OCI-LY7 (cell line): ENCODE results near the gene CMIP. TPM values are rescaled to one million over a fixed set of nuclear protein-coding genes. Genes with fewer than 3 reads are reported as not detected.

Source experiments
- BruUV-seq: library from RNA; stranded (reverse); fragments of 400-500 nt; replicated peaks from 2 replicates; lab custom pipeline; 2021; lab: Mats Ljungman, UMichigan
- CTCF ChIA-PET: fragments of 300-600 bp; sonication (Branson Sonifier 250); formaldehyde crosslinking; loops from one replicate; lab custom pipeline; 2022; ENCODE audit warnings: antibody characterized with exemption; ENCODE audit not compliant: unreplicated experiment; lab: Charles Lee
- POLR2A ChIA-PET: fragments of 300-600 bp; sonication (Branson Sonifier 250); formaldehyde crosslinking; loops from one replicate; lab custom pipeline; 2022; ENCODE audit warnings: antibody characterized with exemption; lab: Charles Lee
- DNase-seq: peaks from one replicate; pipeline ENCODE4 v3.0.0-alpha.2; 2015; ENCODE audit warnings: low spot score
- H2AFZ ChIP-seq: fragments of 200-600 bp; sonication (generic), shearing (Covaris generic); 2 replicates; pipeline ENCODE4 v1.6.1; 2014; ENCODE audit warnings: mild to moderate bottlenecking, antibody characterized with exemption, low read length, moderate library complexity
- H3K27ac ChIP-seq: fragments of 200-600 bp; sonication (generic); 2 replicates; pipeline ENCODE4 v1.5.1; 2014; ENCODE audit warnings: mixed run types, low read depth, mild to moderate bottlenecking, moderate library complexity, low read length, inconsistent platforms; ENCODE audit not compliant: poor library complexity, severe bottlenecking
- H3K36me3 ChIP-seq: fragments of 200-600 bp; sonication (generic); 2 replicates; pipeline ENCODE4 v1.6.1; 2014; ENCODE audit warnings: mild to moderate bottlenecking, antibody characterized with exemption, low read length, moderate library complexity, mixed read lengths; ENCODE audit not compliant: insufficient read depth
- H3K4me1 ChIP-seq: fragments of 200-600 bp; sonication (generic); 2 replicates; pipeline ENCODE4 v1.5.1; 2014; ENCODE audit warnings: mild to moderate bottlenecking, low read length; ENCODE audit not compliant: insufficient read depth, poor library complexity, severe bottlenecking
- H3K4me2 ChIP-seq: fragments of 200-600 bp; sonication (generic); 2 replicates; pipeline ENCODE4 v1.6.1; 2014; ENCODE audit warnings: mild to moderate bottlenecking, low read length
- H3K4me3 ChIP-seq: fragments of 200-600 bp; sonication (generic); 2 replicates; pipeline ENCODE4 v1.5.1; 2014; ENCODE audit warnings: mild to moderate bottlenecking, low read depth, low read length; ENCODE audit not compliant: poor library complexity, severe bottlenecking
- H3K79me2 ChIP-seq: fragments of 200-600 bp; sonication (generic); 2 replicates; pipeline ENCODE4 v1.6.1; 2016; ENCODE audit warnings: low read depth, mild to moderate bottlenecking, low read length, moderate library complexity, mixed read lengths; ENCODE audit not compliant: insufficient read depth
- H3K9me2 ChIP-seq: fragments of 200-600 bp; sonication (generic); 2 replicates; pipeline ENCODE4 v1.6.1; 2016; ENCODE audit warnings: mild to moderate bottlenecking, low read length, mixed read lengths; ENCODE audit not compliant: insufficient read depth
- H3K9me3 ChIP-seq: fragments of 200-600 bp; sonication (generic); 2 replicates; pipeline ENCODE4 v1.6.1; 2014; ENCODE audit warnings: mild to moderate bottlenecking, mixed run types, low read length, mixed read lengths
- H4K20me1 ChIP-seq: fragments of 200-600 bp; sonication (generic); 2 replicates; pipeline ENCODE4 v1.6.1; 2014; ENCODE audit warnings: mild to moderate bottlenecking, antibody characterized with exemption, low read length, moderate library complexity, mixed read lengths; ENCODE audit not compliant: insufficient read depth
- EZH2phosphoT487 ChIP-seq: fragments of 200-600 bp; sonication (generic); IDR thresholded peaks from 2 replicates; pipeline ENCODE4 v1.6.1; 2018; ENCODE audit warnings: low read depth, borderline replicate concordance, mild to moderate bottlenecking, mixed run types, antibody characterized with exemption, low read length, moderate library complexity, mixed read lengths
- intact Hi-C: fragments of 100-400 bp; cut with micrococcal nuclease; formaldehyde crosslinking; loops from one replicate; pipeline ENCODE4 v1.10.0; 2022; ENCODE audit not compliant: unreplicated experiment
- total RNA-seq, 2 experiments: library from RNA; depleted of rRNA in 1 of 2; stranded (reverse); fragments of >200 nt in 1 of 2; shearing (Covaris generic) in 1 of 2; gene quantifications; 2 replicates each; pipeline ENCODE4 v1.2.3, GENCODE V29; 2014 to 2022
- TF ChIP-seq, protein P1 (sequence below): fragments of 200-600 bp; sonication (generic); conservative IDR thresholded peaks from 2 replicates; pipeline ENCODE4 v1.5.1; 2014; ENCODE audit warnings: mild to moderate bottlenecking, antibody characterized with exemption, low read length, moderate library complexity, mixed read lengths

CMIP gene
- total RNA-seq, 2 experiments from 2014 or later: 15.4 to 70.3 TPM

DNA sequence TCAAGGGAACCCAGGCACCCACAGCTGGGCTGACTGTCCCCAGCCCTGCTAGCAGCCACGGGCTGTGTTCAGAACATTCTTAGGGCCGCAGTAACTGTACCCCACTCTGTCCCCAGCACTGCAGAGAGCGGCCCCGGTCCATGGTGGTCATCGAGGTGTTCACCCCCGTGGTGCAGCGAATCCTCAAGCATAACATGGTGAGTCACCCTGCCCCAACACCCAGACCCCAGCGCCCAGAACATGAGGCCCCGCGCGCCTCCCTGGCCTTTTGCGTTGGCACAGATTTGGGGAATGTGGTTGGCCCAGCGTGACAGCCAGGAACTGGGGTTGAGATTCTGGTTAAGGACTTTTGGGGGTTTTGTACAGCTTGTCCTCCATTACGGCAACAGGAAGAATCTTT is 219.5 kb downstream of the CMIP start:
- H3K4me3 ChIP-seq: no peak overlapping the region
- no peaks in the 10 kb centered on the region for H3K9me2 ChIP-seq
- CTCF ChIA-PET: no interaction called here
- TF ChIP-seq, protein P1, sequence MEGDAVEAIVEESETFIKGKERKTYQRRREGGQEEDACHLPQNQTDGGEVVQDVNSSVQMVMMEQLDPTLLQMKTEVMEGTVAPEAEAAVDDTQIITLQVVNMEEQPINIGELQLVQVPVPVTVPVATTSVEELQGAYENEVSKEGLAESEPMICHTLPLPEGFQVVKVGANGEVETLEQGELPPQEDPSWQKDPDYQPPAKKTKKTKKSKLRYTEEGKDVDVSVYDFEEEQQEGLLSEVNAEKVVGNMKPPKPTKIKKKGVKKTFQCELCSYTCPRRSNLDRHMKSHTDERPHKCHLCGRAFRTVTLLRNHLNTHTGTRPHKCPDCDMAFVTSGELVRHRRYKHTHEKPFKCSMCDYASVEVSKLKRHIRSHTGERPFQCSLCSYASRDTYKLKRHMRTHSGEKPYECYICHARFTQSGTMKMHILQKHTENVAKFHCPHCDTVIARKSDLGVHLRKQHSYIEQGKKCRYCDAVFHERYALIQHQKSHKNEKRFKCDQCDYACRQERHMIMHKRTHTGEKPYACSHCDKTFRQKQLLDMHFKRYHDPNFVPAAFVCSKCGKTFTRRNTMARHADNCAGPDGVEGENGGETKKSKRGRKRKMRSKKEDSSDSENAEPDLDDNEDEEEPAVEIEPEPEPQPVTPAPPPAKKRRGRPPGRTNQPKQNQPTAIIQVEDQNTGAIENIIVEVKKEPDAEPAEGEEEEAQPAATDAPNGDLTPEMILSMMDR: no peak
- TF ChIP-seq EZH2phosphoT487: no peak
- peaks cover 23% of the 10 kb centered on the region; the same call in 1 of the 2 replicates for H3K36me3 ChIP-seq
- no TSS peak for BruUV-seq
- intact Hi-C loops: no loop called here
- no peak overlapping the region for H2AFZ ChIP-seq
- H4K20me1 ChIP-seq: no peaks in the 10 kb centered on the region
- DNase-seq: no peak
- H3K4me1 ChIP-seq: no peaks in the 10 kb centered on the region
- no peaks in the 10 kb centered on the region for H3K9me3 ChIP-seq
- no peaks in the 10 kb centered on the region for H3K79me2 ChIP-seq
- H3K4me2 ChIP-seq: no peak overlapping the region
- POLR2A ChIA-PET: no interaction called here
- H3K27ac ChIP-seq: no peak overlapping the region

DNA sequence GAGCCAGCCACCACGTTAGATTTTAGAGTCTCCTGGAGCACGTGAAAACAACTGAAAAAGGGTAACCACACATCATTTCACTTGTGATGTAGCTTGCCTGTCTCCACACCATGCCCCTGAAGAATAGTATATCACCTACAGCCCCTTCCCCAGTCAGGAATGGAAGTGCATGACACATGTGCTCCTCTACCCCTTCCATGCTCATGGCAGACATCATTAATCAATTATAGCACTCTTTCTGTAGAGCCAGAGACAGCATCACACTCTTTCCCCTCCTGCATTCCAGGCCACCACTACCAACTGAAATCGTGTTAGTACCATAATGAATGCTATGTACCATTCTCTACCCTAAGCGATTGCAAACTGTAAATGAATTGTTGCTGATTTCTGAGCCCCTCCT is 221.0 kb downstream of the CMIP start:
- Histone ChIP-seq H3K4me2 (no peak overlapping the region), H3K9me3 (no peaks in the 10 kb centered on the region), H2AFZ (no peak overlapping the region), H3K27ac (no peak overlapping the region), H3K36me3 (peaks cover 23% of the 10 kb centered on the region; the same call in 1 of the 2 replicates), H3K79me2 (no peaks in the 10 kb centered on the region), H3K4me1 (no peaks in the 10 kb centered on the region), H4K20me1 (no peaks in the 10 kb centered on the region), H3K4me3 (no peak overlapping the region), H3K9me2 (no peaks in the 10 kb centered on the region)
- CTCF ChIA-PET: no interaction called here
- POLR2A ChIA-PET: no interaction called here
- TF ChIP-seq EZH2phosphoT487: no peak
- TF ChIP-seq, protein P1: no peak
- BruUV-seq: no TSS peak
- intact Hi-C loops: no loop called here
- no peak for DNase-seq

DNA sequence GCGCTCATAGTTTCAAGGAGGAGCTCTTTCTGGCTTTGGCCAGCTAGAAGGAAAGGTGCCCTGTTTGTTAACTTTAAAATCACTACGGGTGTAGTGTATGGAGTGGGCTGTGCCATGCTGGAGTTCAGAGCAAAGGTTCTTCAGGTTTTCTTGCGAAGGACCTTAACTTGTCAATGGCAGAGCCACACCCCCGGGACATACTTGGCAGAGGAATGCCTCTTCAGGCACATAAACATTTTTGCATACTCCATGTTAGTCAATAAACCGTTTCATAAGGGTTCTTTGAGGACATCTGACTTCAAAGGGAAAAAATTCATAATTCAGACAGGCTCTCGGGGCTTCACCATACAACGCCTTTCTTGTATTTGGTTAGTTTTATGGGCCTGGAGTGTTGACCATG is 221.5 kb downstream of the CMIP start:
- no peak overlapping the region for H3K4me2 ChIP-seq
- no peaks in the 10 kb centered on the region for H3K9me2 ChIP-seq
- intact Hi-C loops: no loop called here
- no peaks in the 10 kb centered on the region for H3K79me2 ChIP-seq
- H2AFZ ChIP-seq: no peak overlapping the region
- ChIA-PET CTCF (interaction anchor here (0.7 kb wide), 1 partner anchor 10 kb away, joined by 13 read pairs; no protein-coding TSS in a partner anchor), POLR2A (no interaction called here)
- no peak for DNase-seq
- H4K20me1 ChIP-seq: no peaks in the 10 kb centered on the region
- no peaks in the 10 kb centered on the region for H3K9me3 ChIP-seq
- no peak overlapping the region for H3K27ac ChIP-seq
- no peaks in the 10 kb centered on the region for H3K4me1 ChIP-seq
- BruUV-seq: no TSS peak
- TF ChIP-seq, protein P1: no peak
- no peak for TF ChIP-seq EZH2phosphoT487
- H3K4me3 ChIP-seq: no peak overlapping the region
- H3K36me3 ChIP-seq: peaks cover 17% of the 10 kb centered on the region; the same call in 1 of the 2 replicates
